HUES6 (cell line): ENCODE measurements around the gene RALA.
A peak's percentile ranks its signal among the peaks of the same experiment; 100 is the strongest.

Experiments used
- H3K27ac ChIP-seq: 2 replicates; pipeline ENCODE4 v1.7.0; 2013; ENCODE audit warnings: low read depth, mild to moderate bottlenecking, low read length, inconsistent platforms
- H3K27me3 ChIP-seq: 2 replicates; pipeline ENCODE4 v1.6.1; 2013; ENCODE audit warnings: low read length; ENCODE audit not compliant: control insufficient read depth, insufficient read depth
- H3K36me3 ChIP-seq: 2 replicates; pipeline ENCODE4 v1.6.1; 2013; ENCODE audit warnings: low read length; ENCODE audit not compliant: control insufficient read depth, insufficient read depth
- H3K4me1 ChIP-seq: 2 replicates; pipeline ENCODE4 v1.6.1; 2013; ENCODE audit warnings: low read length; ENCODE audit not compliant: control insufficient read depth, insufficient read depth
- H3K4me3 ChIP-seq: 2 replicates; pipeline ENCODE4 v1.5.1; 2013; ENCODE audit warnings: low read depth, low read length
- H3K9ac ChIP-seq: one replicate; pipeline ENCODE4 v1.6.1; 2013; ENCODE audit warnings: mild to moderate bottlenecking, low read length
- H3K9me3 ChIP-seq: 2 replicates; pipeline ENCODE4 v1.6.1; 2013; ENCODE audit warnings: low read depth, low read length; ENCODE audit not compliant: control insufficient read depth, insufficient read depth

The RALA gene

GRCh38 chr7:39709029-39709428 is 85.7 kb downstream of the RALA start:
- Histone ChIP-seq H3K4me3 (no peak overlapping the region), H3K4me1 (peaks cover 5% of the 10 kb centered on the region; the same call in 1 of the 2 replicates), H3K9me3 (peaks cover 17% of the 10 kb centered on the region), H3K9ac (no peak overlapping the region), H3K36me3 (no peaks in the 10 kb centered on the region), H3K27me3 (no peaks in the 10 kb centered on the region), H3K27ac (no peak overlapping the region)

- Histone ChIP-seq H3K36me3 (no peaks in the 10 kb centered on the region), H3K4me1 (peaks cover 5% of the 10 kb centered on the region; the same call in 1 of the 2 replicates), H3K27me3 (no peaks in the 10 kb centered on the region), H3K4me3 (no peak overlapping the region), H3K9ac (no peak overlapping the region), H3K9me3 (peaks cover 25% of the 10 kb centered on the region), H3K27ac (no peak overlapping the region)
Observed at GRCh38 chr7:39709768-39710311, 86.5 kb downstream of the RALA start.

GRCh38 chr7:39712751-39713150 is 89.4 kb downstream of the RALA start:
- H3K27me3 ChIP-seq: no peaks in the 10 kb centered on the region
- H3K36me3 ChIP-seq: no peaks in the 10 kb centered on the region
- H3K4me3 ChIP-seq: no peak overlapping the region
- peaks cover 48% of the 10 kb centered on the region for H3K9me3 ChIP-seq
- H3K27ac ChIP-seq: no peak overlapping the region
- no peak overlapping the region for H3K9ac ChIP-seq
- H3K4me1 ChIP-seq: peaks cover 5% of the 10 kb centered on the region; the same call in 1 of the 2 replicates

GRCh38 chr7:39714447-39715091 is 91.2 kb downstream of the RALA start:
- no peaks in the 10 kb centered on the region for H3K36me3 ChIP-seq
- no peak overlapping the region for H3K4me3 ChIP-seq
- H3K27me3 ChIP-seq: no peaks in the 10 kb centered on the region
- H3K27ac ChIP-seq: no peak overlapping the region
- peaks cover 1% of the 10 kb centered on the region for H3K4me1 ChIP-seq
- H3K9ac ChIP-seq: no peak overlapping the region
- peaks cover 48% of the 10 kb centered on the region for H3K9me3 ChIP-seq

GRCh38 chr7:39720586-39720985 is 97.2 kb downstream of the RALA start:
- H3K27ac ChIP-seq: no peak overlapping the region
- H3K4me1 ChIP-seq: peaks cover 17% of the 10 kb centered on the region; the same call in 1 of the 2 replicates

GRCh38 chr7:39721345-39721744 is 98.0 kb downstream of the RALA start:
- H3K27ac ChIP-seq: no peak overlapping the region
- H3K4me3 ChIP-seq: no peak overlapping the region
- H3K27me3 ChIP-seq: no peaks in the 10 kb centered on the region
- no peaks in the 10 kb centered on the region for H3K36me3 ChIP-seq
- peaks cover 8% of the 10 kb centered on the region for H3K9me3 ChIP-seq
- peaks cover 17% of the 10 kb centered on the region; the same call in 1 of the 2 replicates for H3K4me1 ChIP-seq
- H3K9ac ChIP-seq: no peak overlapping the region

More at GRCh38 chr7:39720586-39720985, 97.2 kb downstream of the RALA start:
- Histone ChIP-seq H3K27me3 (no peaks in the 10 kb centered on the region), H3K9ac (no peak overlapping the region), H3K9me3 (peaks cover 16% of the 10 kb centered on the region), H3K4me3 (no peak overlapping the region), H3K36me3 (no peaks in the 10 kb centered on the region)

GRCh38 chr7:39721919-39722597 is 98.7 kb downstream of the RALA start:
- H3K27ac ChIP-seq: no peak overlapping the region
- H3K9ac ChIP-seq: no peak overlapping the region
- no peak overlapping the region for H3K4me3 ChIP-seq
- H3K36me3 ChIP-seq: no peaks in the 10 kb centered on the region
- peaks cover 1% of the 10 kb centered on the region; the same call in 1 of the 2 replicates for H3K9me3 ChIP-seq
- H3K4me1 ChIP-seq: peaks cover 17% of the 10 kb centered on the region; the same call in 1 of the 2 replicates
- H3K27me3 ChIP-seq: no peaks in the 10 kb centered on the region

- H3K9ac ChIP-seq: no peak overlapping the region
- H3K4me3 ChIP-seq: no peak overlapping the region
- H3K9me3 ChIP-seq: no peaks in the 10 kb centered on the region; the same call in 1 of the 2 replicates
- H3K27me3 ChIP-seq: peaks cover 12% of the 10 kb centered on the region
- H3K4me1 ChIP-seq: peaks cover 6% of the 10 kb centered on the region
- no peaks in the 10 kb centered on the region for H3K36me3 ChIP-seq
- H3K27ac ChIP-seq: no peak overlapping the region
Observed at GRCh38 chr7:39727231-39728012, 104.0 kb downstream of the RALA start.

GRCh38 chr7:39732837-39733804 is 109.7 kb downstream of the RALA start:
- H3K27me3 ChIP-seq: peaks cover 17% of the 10 kb centered on the region
- peak overlapping the region; percentile 65 for H3K4me3 ChIP-seq
- peak overlapping the region; percentile 69 for H3K27ac ChIP-seq
- no peaks in the 10 kb centered on the region for H3K9me3 ChIP-seq
- no peaks in the 10 kb centered on the region for H3K36me3 ChIP-seq
- peaks cover 29% of the 10 kb centered on the region for H3K4me1 ChIP-seq
- peak overlapping the region; percentile 72 for H3K9ac ChIP-seq
